ENCODE measurements around the gene SMURF1. TPM values are rescaled to one million over a fixed set of nuclear protein-coding genes. Genes with fewer than 3 reads are reported as not detected.
"Not testable (repeated sequence)": the region's sequence is repeated elsewhere in the genome, so short reads cannot be mapped to it uniquely, and the experiment has no call there.

The SMURF1 gene
- total RNA-seq, 1 donor from 2014 or later, result 9.9 TPM

DNA sequence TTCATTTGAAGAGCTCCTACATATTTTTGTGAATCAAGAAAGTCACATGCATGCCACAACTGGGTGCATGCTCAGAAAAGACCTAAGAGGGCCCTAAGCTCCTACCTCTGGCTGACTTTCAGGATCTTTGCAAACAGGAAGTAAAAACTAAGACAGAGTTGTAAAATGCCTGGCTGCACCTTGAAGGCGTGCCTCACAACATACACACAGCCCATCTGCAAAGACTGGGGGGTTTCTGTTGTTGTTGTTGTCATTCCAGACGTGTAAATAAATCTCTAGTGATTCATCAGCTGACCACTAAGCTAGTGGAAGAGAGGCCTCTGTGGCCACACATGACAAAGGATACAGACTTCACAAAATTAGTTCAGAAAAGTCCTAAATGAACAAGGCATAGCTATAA is 31.8 kb downstream of the SMURF1 start:
- Histone ChIP-seq H3K9ac (ENCODE audit: low read depth in 1 of 3, low read length in 3 of 3) (no peak overlapping the region), H3K4me3 (ENCODE audit: low read length in 3 of 3) (no peak overlapping the region), H3K27ac (ENCODE audit: low read depth, low read length) (no peak overlapping the region), H3K36me3 (ENCODE audit: control insufficient read depth in 3 of 3, insufficient read depth in 3 of 3, low read length in 3 of 3) (no peaks in the 10 kb centered on the region), H3K27me3 (ENCODE audit: control insufficient read depth in 3 of 3, insufficient read depth in 3 of 3, low read length in 3 of 3) (no peaks in the 10 kb centered on the region), H3K9me3 (ENCODE audit: control insufficient read depth in 3 of 3, low read length in 3 of 3) (no peaks in the 10 kb centered on the region), H3K4me1 (ENCODE audit: control insufficient read depth in 3 of 3, insufficient read depth in 3 of 3, low read length in 3 of 3) (peaks cover 10 to 24% (median 11%) of the 10 kb centered on the region in 3 donors)

DNA sequence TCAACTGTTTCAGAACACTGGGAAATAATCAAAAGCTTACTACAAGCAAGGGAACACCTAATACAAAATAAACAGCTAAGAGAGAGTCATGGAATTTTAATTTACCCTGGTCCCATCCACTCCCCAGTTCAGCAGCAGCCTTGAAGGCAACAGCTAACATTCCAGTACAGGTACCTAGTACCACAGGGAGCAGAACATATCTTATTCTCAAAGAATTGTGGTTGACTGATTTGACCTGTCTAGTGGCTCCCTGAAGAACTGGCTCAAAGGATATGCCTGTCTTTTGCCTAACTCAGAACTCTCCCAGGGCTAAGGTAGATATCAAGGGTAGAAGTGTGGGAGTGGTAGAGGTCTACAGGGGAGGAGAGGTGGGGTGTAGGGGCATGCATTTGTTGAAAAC is 32.3 kb downstream of the SMURF1 start:
- Histone ChIP-seq H3K9me3 (ENCODE audit: control insufficient read depth in 3 of 3, low read length in 3 of 3) (no peaks in the 10 kb centered on the region), H3K4me1 (ENCODE audit: control insufficient read depth in 3 of 3, insufficient read depth in 3 of 3, low read length in 3 of 3) (peaks cover 10 to 24% (median 11%) of the 10 kb centered on the region in 3 donors), H3K4me3 (ENCODE audit: low read length in 3 of 3) (no peak overlapping the region), H3K36me3 (ENCODE audit: control insufficient read depth in 3 of 3, insufficient read depth in 3 of 3, low read length in 3 of 3) (no peaks in the 10 kb centered on the region), H3K27ac (ENCODE audit: low read depth, low read length) (no peak overlapping the region), H3K9ac (ENCODE audit: low read depth in 1 of 3, low read length in 3 of 3) (no peak overlapping the region), H3K27me3 (ENCODE audit: control insufficient read depth in 3 of 3, insufficient read depth in 3 of 3, low read length in 3 of 3) (no peaks in the 10 kb centered on the region)

- peak overlapping the region in 1 of 3 donors; percentile 27 for H3K4me3 ChIP-seq (ENCODE audit: low read length in 3 of 3)
- no peaks in the 10 kb centered on the region for H3K36me3 ChIP-seq (ENCODE audit: control insufficient read depth in 3 of 3, insufficient read depth in 3 of 3, low read length in 3 of 3)
- H3K27ac ChIP-seq (ENCODE audit: low read depth, low read length), result no peak overlapping the region
- H3K9me3 ChIP-seq (ENCODE audit: control insufficient read depth in 3 of 3, low read length in 3 of 3), result no peaks in the 10 kb centered on the region
- H3K27me3 ChIP-seq (ENCODE audit: control insufficient read depth in 3 of 3, insufficient read depth in 3 of 3, low read length in 3 of 3), result no peaks in the 10 kb centered on the region
- no peak overlapping the region for H3K9ac ChIP-seq (ENCODE audit: low read depth in 1 of 3, low read length in 3 of 3)
- peaks cover 10 to 29% (median 13%) of the 10 kb centered on the region in 3 donors for H3K4me1 ChIP-seq (ENCODE audit: control insufficient read depth in 3 of 3, insufficient read depth in 3 of 3, low read length in 3 of 3)
Observed at GRCh38 chr7:99109108-99110051, 34.5 kb downstream of the SMURF1 start.

GRCh38 chr7:99108613-99109012 is 35.3 kb downstream of the SMURF1 start:
- peak overlapping the region in 1 of 3 donors; percentile 27 for H3K4me3 ChIP-seq (ENCODE audit: low read length in 3 of 3)
- peaks cover 10 to 31% (median 13%) of the 10 kb centered on the region in 3 donors for H3K4me1 ChIP-seq (ENCODE audit: control insufficient read depth in 3 of 3, insufficient read depth in 3 of 3, low read length in 3 of 3)
- H3K36me3 ChIP-seq (ENCODE audit: control insufficient read depth in 3 of 3, insufficient read depth in 3 of 3, low read length in 3 of 3), result no peaks in the 10 kb centered on the region
- no peaks in the 10 kb centered on the region for H3K27me3 ChIP-seq (ENCODE audit: control insufficient read depth in 3 of 3, insufficient read depth in 3 of 3, low read length in 3 of 3)
- H3K9me3 ChIP-seq (ENCODE audit: control insufficient read depth in 3 of 3, low read length in 3 of 3), result no peaks in the 10 kb centered on the region
- no peak overlapping the region for H3K9ac ChIP-seq (ENCODE audit: low read depth in 1 of 3, low read length in 3 of 3)
- no peak overlapping the region for H3K27ac ChIP-seq (ENCODE audit: low read depth, low read length)

GRCh38 chr7:99106821-99107241 is 37.1 kb downstream of the SMURF1 start:
- H3K27me3 ChIP-seq (ENCODE audit: control insufficient read depth in 3 of 3, insufficient read depth in 3 of 3, low read length in 3 of 3), result no peaks in the 10 kb centered on the region
- no peaks in the 10 kb centered on the region for H3K36me3 ChIP-seq (ENCODE audit: control insufficient read depth in 3 of 3, insufficient read depth in 3 of 3, low read length in 3 of 3)
- no peak overlapping the region for H3K4me3 ChIP-seq (ENCODE audit: low read length in 3 of 3)
- H3K9ac ChIP-seq (ENCODE audit: low read depth in 1 of 3, low read length in 3 of 3), result no peak overlapping the region
- no peak overlapping the region for H3K27ac ChIP-seq (ENCODE audit: low read depth, low read length)
- peaks cover 10 to 28% (median 11%) of the 10 kb centered on the region in 3 donors for H3K4me1 ChIP-seq (ENCODE audit: control insufficient read depth in 3 of 3, insufficient read depth in 3 of 3, low read length in 3 of 3)
- no peaks in the 10 kb centered on the region for H3K9me3 ChIP-seq (ENCODE audit: control insufficient read depth in 3 of 3, low read length in 3 of 3)

GRCh38 chr7:99106411-99106810 is 37.5 kb downstream of the SMURF1 start:
- Histone ChIP-seq H3K4me3 (ENCODE audit: low read length in 3 of 3) (no peak overlapping the region), H3K27ac (ENCODE audit: low read depth, low read length) (no peak overlapping the region), H3K4me1 (ENCODE audit: control insufficient read depth in 3 of 3, insufficient read depth in 3 of 3, low read length in 3 of 3) (peaks cover 7 to 24% (median 10%) of the 10 kb centered on the region in 3 donors), H3K9me3 (ENCODE audit: control insufficient read depth in 3 of 3, low read length in 3 of 3) (no peaks in the 10 kb centered on the region), H3K27me3 (ENCODE audit: control insufficient read depth in 3 of 3, insufficient read depth in 3 of 3, low read length in 3 of 3) (no peaks in the 10 kb centered on the region), H3K9ac (ENCODE audit: low read depth in 1 of 3, low read length in 3 of 3) (no peak overlapping the region), H3K36me3 (ENCODE audit: control insufficient read depth in 3 of 3, insufficient read depth in 3 of 3, low read length in 3 of 3) (no peaks in the 10 kb centered on the region)

DNA sequence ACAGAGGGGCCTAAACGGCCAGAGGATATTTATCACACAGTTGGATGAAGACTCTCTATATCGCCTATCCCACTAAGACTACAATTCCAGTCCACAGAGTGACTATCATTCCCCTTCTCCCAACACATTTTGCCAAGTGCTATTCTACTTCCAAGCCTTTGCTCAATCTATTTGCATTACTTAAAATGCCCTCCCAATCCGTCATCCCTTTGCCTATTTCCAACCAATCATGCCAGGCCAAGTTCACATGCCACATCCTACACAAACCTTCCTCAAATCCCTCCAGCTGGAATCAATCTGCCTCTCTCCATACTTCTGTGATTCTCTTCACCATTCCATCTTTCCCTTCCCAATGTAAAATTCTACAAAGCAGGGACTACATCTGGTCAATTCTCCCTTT is 38.2 kb downstream of the SMURF1 start:
- Histone ChIP-seq H3K4me1 (ENCODE audit: control insufficient read depth in 3 of 3, insufficient read depth in 3 of 3, low read length in 3 of 3) (peaks cover 7 to 24% (median 10%) of the 10 kb centered on the region in 3 donors), H3K27ac (ENCODE audit: low read depth, low read length) (no peak overlapping the region), H3K4me3 (ENCODE audit: low read length in 3 of 3) (no peak overlapping the region), H3K27me3 (ENCODE audit: control insufficient read depth in 3 of 3, insufficient read depth in 3 of 3, low read length in 3 of 3) (no peaks in the 10 kb centered on the region), H3K9ac (ENCODE audit: low read depth in 1 of 3, low read length in 3 of 3) (no peak overlapping the region), H3K36me3 (ENCODE audit: control insufficient read depth in 3 of 3, insufficient read depth in 3 of 3, low read length in 3 of 3) (no peaks in the 10 kb centered on the region), H3K9me3 (ENCODE audit: control insufficient read depth in 3 of 3, low read length in 3 of 3) (no peaks in the 10 kb centered on the region)

DNA sequence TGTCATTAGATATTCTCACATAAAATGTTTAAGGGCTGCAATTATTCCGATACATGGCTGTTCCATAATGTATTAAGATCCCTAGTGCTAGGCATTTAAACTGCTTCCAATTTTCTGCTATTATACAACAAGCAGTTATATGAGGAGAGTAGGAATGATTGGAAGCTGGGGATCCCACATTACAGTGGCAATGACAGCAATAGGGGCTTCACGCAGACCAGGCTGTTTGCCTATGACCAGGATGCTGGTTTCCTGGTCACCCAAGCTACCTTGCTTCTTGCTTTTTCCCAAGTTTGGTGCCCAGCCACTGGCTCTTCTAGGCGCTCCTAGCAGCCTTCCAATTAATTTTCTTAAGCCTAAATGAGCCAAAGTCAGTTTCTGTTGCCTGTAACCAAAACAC is 39.3 kb downstream of the SMURF1 start:
- Histone ChIP-seq H3K9me3 (ENCODE audit: control insufficient read depth in 3 of 3, low read length in 3 of 3) (no peaks in the 10 kb centered on the region), H3K4me1 (ENCODE audit: control insufficient read depth in 3 of 3, insufficient read depth in 3 of 3, low read length in 3 of 3) (peaks cover 7 to 24% (median 10%) of the 10 kb centered on the region in 3 donors), H3K9ac (ENCODE audit: low read depth in 1 of 3, low read length in 3 of 3) (peak overlapping the region in 1 of 3 donors; percentile 21), H3K4me3 (ENCODE audit: low read length in 3 of 3) (no peak overlapping the region), H3K36me3 (ENCODE audit: control insufficient read depth in 3 of 3, insufficient read depth in 3 of 3, low read length in 3 of 3) (no peaks in the 10 kb centered on the region), H3K27me3 (ENCODE audit: control insufficient read depth in 3 of 3, insufficient read depth in 3 of 3, low read length in 3 of 3) (no peaks in the 10 kb centered on the region), H3K27ac (ENCODE audit: low read depth, low read length) (no peak overlapping the region)

GRCh38 chr7:99103836-99104235 is 40.1 kb downstream of the SMURF1 start:
- H3K27me3 ChIP-seq (ENCODE audit: control insufficient read depth in 3 of 3, insufficient read depth in 3 of 3, low read length in 3 of 3); H3K9me3 ChIP-seq (ENCODE audit: control insufficient read depth in 3 of 3, low read length in 3 of 3); H3K27ac ChIP-seq (ENCODE audit: low read depth, low read length); H3K9ac ChIP-seq (ENCODE audit: low read depth in 1 of 3, low read length in 3 of 3); H3K4me3 ChIP-seq (ENCODE audit: low read length in 3 of 3); H3K36me3 ChIP-seq (ENCODE audit: control insufficient read depth in 3 of 3, insufficient read depth in 3 of 3, low read length in 3 of 3): not testable (repeated sequence)
- peaks cover 2 to 18% (median 3%) of the 10 kb centered on the region in 3 donors for H3K4me1 ChIP-seq (ENCODE audit: control insufficient read depth in 3 of 3, insufficient read depth in 3 of 3, low read length in 3 of 3)
